HepG2 (cell line): ENCODE measurements around the gene CXCR4. TPM values are rescaled to one million over a fixed set of nuclear protein-coding genes. Genes with fewer than 3 reads are reported as not detected.

Experiments used
- ATAC-seq: fragments of 200-7000 bp; cut with Tn5 transposase; 3 replicates; pipeline ENCODE4 v1.9.1; 2020; ENCODE audit warnings: mild to moderate bottlenecking, moderate library complexity
- BruUV-seq: library from RNA; stranded (reverse); fragments of 400-500 nt; replicated peaks from 2 replicates; lab custom pipeline; 2021; lab: Mats Ljungman, UMichigan
- CTCF ChIA-PET: fragments of 300-600 bp; formaldehyde crosslinking; extraction: SDS; loops from one replicate; lab custom pipeline; 2021; ENCODE audit warnings: low total read pairs, inconsistent platforms, low intra/inter-chr PET ratio; lab: Yijun Ruan, JAX
- POLR2A ChIA-PET: fragments of 350-600 bp; sonication (Branson Sonifier 250); formaldehyde crosslinking; loops from one replicate; lab custom pipeline; 2020; ENCODE audit warnings: antibody characterized with exemption, inconsistent platforms; lab: Yijun Ruan, JAX
- DNase-seq: peaks from one replicate; pipeline ENCODE4 v3.0.0-alpha.2; 2015; ENCODE audit warnings: low spot score
- FAIRE-seq: peaks from 3 replicates; lab custom pipeline; 2011; peaks lifted over from hg19 to GRCh38; lab: Jason Lieb, UNC
- H2AFZ ChIP-seq: one replicate; pipeline ENCODE4 v1.6.1; 2011; ENCODE audit warnings: low read length, inconsistent platforms
- H3K27ac ChIP-seq: fragments of 300-600 bp; 3 replicates; pipeline ENCODE4 v1.8.0; 2011; ENCODE audit warnings: mixed run types, mild to moderate bottlenecking, mixed read lengths, low read length, inconsistent platforms; ENCODE audit not compliant: insufficient read depth; ENCODE audit errors: extremely low read length
- H3K27me3 ChIP-seq, 2 experiments: fragments of 200-600 bp in 1 of 2; 2 replicates in 1 of 2; 3 replicates in 1 of 2; pipeline versions ENCODE4 v1.6.0 to v1.8.0; 2011; ENCODE audit warnings: low read length in 2 of 2, mild to moderate bottlenecking in 2 of 2, moderate library complexity in 2 of 2, inconsistent platforms in 1 of 2; ENCODE audit not compliant: insufficient read depth in 2 of 2, control insufficient read depth in 1 of 2
- H3K36me3 ChIP-seq, 2 experiments: fragments of 200-600 bp in 1 of 2; replicated peaks in 1 of 2; 2 replicates in 1 of 2; 3 replicates in 1 of 2; pipeline versions ENCODE4 v1.5.1 to v1.8.0; 2011; ENCODE audit warnings: low read length in 2 of 2, inconsistent platforms in 1 of 2; ENCODE audit not compliant: insufficient read depth in 2 of 2, control insufficient read depth in 1 of 2
- H3K4me1 ChIP-seq: 2 replicates; pipeline ENCODE4 v1.5.1; 2012; ENCODE audit warnings: low read length, inconsistent platforms; ENCODE audit not compliant: insufficient read depth
- H3K4me2 ChIP-seq: 2 replicates; pipeline ENCODE4 v1.6.0; 2011; ENCODE audit warnings: low read depth, low read length, inconsistent platforms
- H3K4me3 ChIP-seq, 3 experiments: fragments of 200-600 bp in 1 of 3; sonication (generic), shearing (Covaris generic) in 1 of 3; replicated peaks in 1 of 3; 2 replicates each; pipeline ENCODE4 v1.5.1; 2011 to 2016; ENCODE audit warnings: low read length in 3 of 3, inconsistent platforms in 2 of 3, low read depth in 2 of 3, mild to moderate bottlenecking in 2 of 3, control low read depth in 1 of 3, mixed read lengths in 1 of 3; ENCODE audit not compliant: insufficient read depth in 1 of 3
- H3K79me2 ChIP-seq: one replicate; pipeline ENCODE4 v1.6.1; 2011; ENCODE audit warnings: low read length, inconsistent platforms; ENCODE audit not compliant: insufficient read depth
- H3K9ac ChIP-seq: 2 replicates; pipeline ENCODE4 v1.6.0; 2011; ENCODE audit warnings: mild to moderate bottlenecking, low read depth, low read length, inconsistent platforms; ENCODE audit not compliant: insufficient read depth
- H3K9me3 ChIP-seq: 2 replicates; pipeline ENCODE4 v1.5.1; 2012; ENCODE audit warnings: mild to moderate bottlenecking, low read length
- H4K20me1 ChIP-seq: 2 replicates; pipeline ENCODE4 v1.6.0; 2011; ENCODE audit warnings: inconsistent platforms, mild to moderate bottlenecking, low read length, moderate library complexity; ENCODE audit not compliant: insufficient read depth
- ARHGAP35 ChIP-seq: sonication (generic); formaldehyde crosslinking; IDR thresholded peaks from 2 replicates; pipeline ENCODE4 v1.9.0; 2022; ENCODE audit warnings: mild to moderate bottlenecking, inconsistent platforms, moderate library complexity, missing genetic modification reagents, borderline replicate concordance
- CSRNP2 ChIP-seq: sonication (generic); formaldehyde crosslinking; conservative IDR thresholded peaks from 2 replicates; pipeline ENCODE4 v1.8.0; 2022; ENCODE audit warnings: low read depth, missing genetic modification reagents
- EHMT2 ChIP-seq: fragments of 200-600 bp; sonication (generic); IDR thresholded peaks from 2 replicates; pipeline ENCODE4 v1.7.0; 2017; ENCODE audit warnings: antibody characterized with exemption, low read depth, low read length, borderline replicate concordance
- GTF2F1 ChIP-seq: fragments of 150-350 bp; IDR thresholded peaks from 2 replicates; pipeline ENCODE4 v1.6.1; 2014; ENCODE audit warnings: low read length
- JUNB ChIP-seq: sonication (generic); formaldehyde crosslinking; IDR thresholded peaks from 2 replicates; pipeline ENCODE4 v1.8.0; 2022; ENCODE audit warnings: missing genetic modification reagents, mild to moderate bottlenecking, borderline replicate concordance
- KDM5A ChIP-seq: fragments of 200-600 bp; sonication (generic); IDR thresholded peaks from 2 replicates; pipeline ENCODE4 v1.7.0; 2018; ENCODE audit warnings: antibody characterized with exemption, mild to moderate bottlenecking, low read length, borderline replicate concordance
- SATB2 ChIP-seq: sonication (generic); formaldehyde crosslinking; IDR thresholded peaks from 2 replicates; pipeline ENCODE4 v1.5.0; 2020; ENCODE audit warnings: missing genetic modification reagents
- SMARCE1 ChIP-seq: fragments of 450-650 bp; IDR thresholded peaks from 2 replicates; pipeline ENCODE4 v1.6.1; 2017; ENCODE audit warnings: borderline replicate concordance
- TBL1XR1 ChIP-seq: fragments of 150-350 bp; IDR thresholded peaks from 2 replicates; pipeline ENCODE4 v1.6.1; 2014; ENCODE audit warnings: borderline replicate concordance, low read length; ENCODE audit not compliant: partially characterized antibody
- THYN1 ChIP-seq: sonication (generic); formaldehyde crosslinking; IDR thresholded peaks from 2 replicates; pipeline ENCODE4 v1.8.1; 2023; ENCODE audit warnings: low read depth, mild to moderate bottlenecking, moderate library complexity, missing genetic modification reagents, borderline replicate concordance
- ZMAT3 ChIP-seq: sonication (generic); formaldehyde crosslinking; conservative IDR thresholded peaks from 2 replicates; pipeline ENCODE4 v1.7.0; 2021; ENCODE audit warnings: missing genetic modification reagents
- ZNF205 ChIP-seq: IDR thresholded peaks from 2 replicates; pipeline ENCODE4 v1.6.1; 2018; ENCODE audit warnings: missing biosample characterization, missing genetic modification reagents
- ZNF232 ChIP-seq: sonication (generic); formaldehyde crosslinking; IDR thresholded peaks from 2 replicates; pipeline ENCODE4 v1.4.0; 2020; ENCODE audit warnings: missing genetic modification reagents, borderline replicate concordance
- ZNF510 ChIP-seq: sonication (generic); formaldehyde crosslinking; IDR thresholded peaks from 2 replicates; pipeline ENCODE4 v1.4.0; 2020; ENCODE audit warnings: low read depth, mild to moderate bottlenecking, missing genetic modification reagents
- WGBS: methylation state at CpG from one replicate; pipeline ENCODE4 v1.1.6; 2017; ENCODE audit warnings: low lambda C conversion rate; 5-methylcytosine and 5-hydroxymethylcytosine counted together
- in situ Hi-C: cut with HindIII; loops from 2 replicates; pipeline ENCODE4 v1.10.0; 2017; ENCODE audit warnings: low pct_unique_long_range_greater_than_20kb; ENCODE audit not compliant: extremely low pct_ligation_motif_present
- intact Hi-C: fragments of 100-400 bp; cut with micrococcal nuclease; formaldehyde crosslinking; loops from one replicate; pipeline ENCODE4 v1.10.0; 2022; ENCODE audit not compliant: unreplicated experiment
- polyA plus RNA-seq, 8 experiments: library from polyadenylated mRNA; depleted of rRNA in 3 of 8; stranded (reverse) in 7 of 8; unstranded in 1 of 8; fragments of >200 nt; fragmentation: Illumina TruSeq in 4 of 8; extraction: Trizol in 4 of 8; gene quantifications; 2 replicates each; pipeline versions ENCODE4 v1.2.1 to v1.2.3, GENCODE V29; 2011 to 2016; ENCODE audit warnings: low read depth in 4 of 8, missing spikeins in 1 of 8, mixed read lengths in 1 of 8; ENCODE audit not compliant: insufficient read depth in 1 of 8
- total RNA-seq, 5 experiments: library from RNA; depleted of rRNA; stranded (reverse); fragments of >200 nt; fragmentation: Illumina TruSeq; extraction: Trizol; gene quantifications; 2 replicates each; pipeline ENCODE4 v1.2.3, GENCODE V29; 2016; ENCODE audit warnings: low read depth in 1 of 5

The CXCR4 gene
- total and polyA plus RNA-seq, 2 of the 13 experiments (the other 11 are each of a cell fraction or from before 2014, with no cell fraction given), result 0.34 to 0.55 TPM

- TF ChIP-seq ARHGAP35 (CRISPR knock-in tag), result no peak
- TF ChIP-seq KDM5A, result no peak
- TF ChIP-seq ZNF510, result no peak
- no peak for TF ChIP-seq SMARCE1
- TF ChIP-seq TBL1XR1, result no peak
Measured at GRCh38 chr2:136128366-136128765, 10.4 kb upstream of the CXCR4 start (continued).

DNA sequence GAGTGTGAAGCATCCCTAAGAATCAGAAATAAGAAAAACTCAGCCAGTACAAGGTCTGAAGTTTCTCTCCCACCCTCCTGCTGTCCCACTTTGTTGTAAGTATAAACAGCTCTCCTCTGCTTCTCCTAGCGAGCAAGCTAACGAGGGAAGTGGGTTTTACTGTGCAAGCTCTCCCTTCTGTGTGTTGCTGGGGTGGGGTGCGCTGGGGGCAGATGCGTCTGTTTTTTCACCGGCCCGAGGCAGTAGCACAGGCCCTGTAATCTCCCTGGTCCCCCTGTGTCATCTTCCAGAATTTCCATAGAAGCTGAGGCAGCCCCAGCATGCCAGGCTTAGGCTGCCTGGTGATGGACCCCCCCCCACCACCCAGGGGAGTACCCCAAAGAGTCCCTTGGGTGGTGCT, 9.4 kb upstream of the CXCR4 start:
- Histone ChIP-seq H3K27ac (no peak overlapping the region), H2AFZ (no peak overlapping the region), H3K79me2 (no peaks in the 10 kb centered on the region), H3K4me3 (no peak overlapping the region), H3K9me3 (no peaks in the 10 kb centered on the region), H3K9ac (no peak overlapping the region), H4K20me1 (no peaks in the 10 kb centered on the region), H3K4me1 (no peaks in the 10 kb centered on the region; the same call in 1 of the 2 replicates), H3K4me2 (no peak overlapping the region), H3K27me3 (peaks cover 0 to 20% of the 10 kb centered on the region in 2 experiments; a peak in 3 of 5 replicates), H3K36me3 (no peaks in the 10 kb centered on the region)
- intact Hi-C loops (no loop called here), in situ Hi-C loops (no loop called here)
- ATAC-seq (no peak), FAIRE-seq (no peak), DNase-seq (no peak)
- CTCF ChIA-PET, result no interaction called here
- no peak for TF ChIP-seq GTF2F1
- TF ChIP-seq SATB2, result no peak
- no peak for TF ChIP-seq ZMAT3 (CRISPR knock-in tag)
- no peak for TF ChIP-seq EHMT2
- TF ChIP-seq ZNF205 (CRISPR knock-in tag), result no peak
- no peak for TF ChIP-seq CSRNP2 (CRISPR knock-in tag)
- no peak for TF ChIP-seq JUNB (CRISPR knock-in tag)
- no peak for TF ChIP-seq THYN1
- no peak for TF ChIP-seq ZNF232 (CRISPR knock-in tag)
- WGBS, result 44% methylated on average over 6 of the region's 6 CpGs
- no TSS peak for BruUV-seq
- POLR2A ChIA-PET, result no interaction called here
